H1 (cell line): ENCODE measurements around the gene PALM2AKAP2. TPM values are rescaled to one million over a fixed set of nuclear protein-coding genes. Genes with fewer than 3 reads are reported as not detected.

Experiments used
- CTCF ChIA-PET: fragments of 300-600 bp; sonication (Branson Sonifier 250); formaldehyde crosslinking; loops from one replicate; lab custom pipeline; 2021; ENCODE audit not compliant: partially characterized antibody; lab: Charles Lee
- POLR2A ChIA-PET: fragments of 300-600 bp; sonication (Branson Sonifier 250); formaldehyde crosslinking; loops from one replicate; lab custom pipeline; 2021; ENCODE audit warnings: inconsistent platforms; ENCODE audit not compliant: partially characterized antibody; lab: Charles Lee
- DNase-seq, 2 experiments: peaks; one replicate each; pipeline versions ENCODE4 v3.0.0 to v3.0.0-alpha.2; 2010 to 2022; ENCODE audit warnings: low spot score in 2 of 2, low read depth in 1 of 2, mixed read lengths in 1 of 2
- FAIRE-seq: peaks from 2 replicates; lab custom pipeline; 2011; peaks lifted over from hg19 to GRCh38; lab: Jason Lieb, UNC
- H2AFZ ChIP-seq: 2 replicates; pipeline ENCODE4 v1.8.1; 2012; ENCODE audit warnings: low read length, inconsistent platforms
- H2AK5ac ChIP-seq: 2 replicates; pipeline ENCODE4 v1.6.1; 2013; ENCODE audit warnings: low read depth, low read length
- H2BK120ac ChIP-seq: replicated peaks from 2 replicates; pipeline ENCODE3; 2013; ENCODE audit warnings: low read depth, low read length, inconsistent platforms
- H2BK12ac ChIP-seq: 2 replicates; pipeline ENCODE4 v1.6.1; 2013; ENCODE audit warnings: low read depth, low read length
- H2BK15ac ChIP-seq: 2 replicates; pipeline ENCODE4 v1.6.1; 2013; ENCODE audit warnings: low read length
- H2BK20ac ChIP-seq: 2 replicates; pipeline ENCODE4 v1.6.1; 2013; ENCODE audit warnings: low read length
- H2BK5ac ChIP-seq: 2 replicates; pipeline ENCODE4 v1.6.1; 2013; ENCODE audit warnings: low read depth, low read length
- H3K14ac ChIP-seq: 2 replicates; pipeline ENCODE4 v1.6.1; 2013; ENCODE audit warnings: inconsistent platforms; ENCODE audit not compliant: insufficient read length
- H3K18ac ChIP-seq: 2 replicates; pipeline ENCODE4 v1.6.1; 2013; ENCODE audit warnings: low read length; ENCODE audit errors: extremely low read depth
- H3K23ac ChIP-seq: 2 replicates; pipeline ENCODE4 v1.6.1; 2013; ENCODE audit warnings: inconsistent platforms; ENCODE audit not compliant: insufficient read length
- H3K23me2 ChIP-seq: 2 replicates; pipeline ENCODE4 v1.6.1; 2013; ENCODE audit warnings: low read depth, low read length
- H3K27ac ChIP-seq: 2 replicates; pipeline ENCODE4 v1.6.1; 2011; ENCODE audit warnings: low read depth, low read length, inconsistent platforms
- H3K27me3 ChIP-seq, 4 experiments: replicated peaks in 1 of 4; 1 replicate in 1 of 4; 2 replicates in 3 of 4; pipeline versions ENCODE4 v1.6.1 to v1.8.1; 2011 to 2013; ENCODE audit warnings: low read length in 3 of 4, mild to moderate bottlenecking in 3 of 4, inconsistent platforms in 2 of 4, mixed read lengths in 2 of 4, moderate library complexity in 1 of 4; ENCODE audit not compliant: control insufficient read depth in 3 of 4, insufficient read depth in 3 of 4; ENCODE audit errors: extremely low read depth in 1 of 4
- H3K36me3 ChIP-seq, 4 experiments: 2 replicates each; pipeline versions ENCODE4 v1.6.1 to v1.8.1; 2011 to 2013; ENCODE audit warnings: mild to moderate bottlenecking in 4 of 4, low read length in 3 of 4, moderate library complexity in 2 of 4, control low read depth in 1 of 4, inconsistent platforms in 1 of 4; ENCODE audit not compliant: insufficient read depth in 4 of 4, control insufficient read depth in 2 of 4
- H3K4ac ChIP-seq: replicated peaks from 2 replicates; pipeline ENCODE3; 2013; ENCODE audit warnings: low read length, low read depth, mixed read lengths, inconsistent platforms; ENCODE audit not compliant: insufficient read length
- H3K4me1 ChIP-seq, 4 experiments: replicated peaks in 1 of 4; 1 replicate in 1 of 4; 2 replicates in 3 of 4; pipeline versions ENCODE4 v1.6.1 to v1.8.1; 2011 to 2013; ENCODE audit warnings: low read length in 3 of 4, inconsistent platforms in 2 of 4, mixed read lengths in 1 of 4; ENCODE audit not compliant: insufficient read depth in 4 of 4, control insufficient read depth in 3 of 4
- H3K4me2 ChIP-seq, 2 experiments: 2 replicates each; pipeline versions ENCODE4 v1.6.1 to v1.8.1; 2011 to 2013; ENCODE audit warnings: low read depth in 2 of 2, low read length in 2 of 2, control low read depth in 1 of 2, inconsistent platforms in 1 of 2, mild to moderate bottlenecking in 1 of 2; ENCODE audit not compliant: insufficient read depth in 1 of 2
- H3K4me3 ChIP-seq, 4 experiments: fragments of 200-600, 300-600 bp in 1 of 4; sonication (generic), shearing (Covaris generic), sonication (Bioruptor Twin) in 1 of 4; 2 replicates each; pipeline versions ENCODE4 v1.5.1 to v1.8.1; 2011 to 2016; ENCODE audit warnings: low read length in 4 of 4, low read depth in 3 of 4, control low read depth in 2 of 4, inconsistent platforms in 2 of 4, mild to moderate bottlenecking in 2 of 4, mixed read lengths in 1 of 4, moderate library complexity in 1 of 4; ENCODE audit not compliant: insufficient read depth in 2 of 4; ENCODE audit errors: extremely low read depth in 1 of 4
- H3K56ac ChIP-seq: replicated peaks from 2 replicates; pipeline ENCODE3; 2013; ENCODE audit warnings: low read depth, mild to moderate bottlenecking, mixed read lengths, low read length, inconsistent platforms; ENCODE audit not compliant: insufficient read length
- H3K79me1 ChIP-seq: 2 replicates; pipeline ENCODE4 v1.6.1; 2013; ENCODE audit warnings: low read depth, low read length, control low read depth
- H3K79me2 ChIP-seq, 2 experiments: 2 replicates each; pipeline versions ENCODE4 v1.6.1 to v1.8.1; 2012 to 2013; ENCODE audit warnings: low read length in 2 of 2, mild to moderate bottlenecking in 2 of 2, inconsistent platforms in 1 of 2; ENCODE audit not compliant: insufficient read depth in 2 of 2, control insufficient read depth in 1 of 2
- H3K9ac ChIP-seq, 4 experiments: replicated peaks in 1 of 4; 1 replicate in 1 of 4; 2 replicates in 3 of 4; pipeline versions ENCODE4 v1.6.1 to v1.8.1; 2011 to 2013; ENCODE audit warnings: low read depth in 3 of 4, low read length in 3 of 4, control low read depth in 2 of 4, mild to moderate bottlenecking in 2 of 4, moderate library complexity in 2 of 4, inconsistent platforms in 1 of 4; ENCODE audit errors: extremely low read depth in 1 of 4
- H3K9me3 ChIP-seq, 2 experiments: 2 replicates each; pipeline versions ENCODE4 v1.6.1 to v1.8.1; 2012 to 2013; ENCODE audit warnings: mild to moderate bottlenecking in 2 of 2, moderate library complexity in 2 of 2, control low read depth in 1 of 2, inconsistent platforms in 1 of 2, low read depth in 1 of 2, low read length in 1 of 2, mixed read lengths in 1 of 2; ENCODE audit not compliant: insufficient read depth in 2 of 2
- H4K20me1 ChIP-seq, 2 experiments: replicated peaks in 1 of 2; 2 replicates each; pipeline versions ENCODE3 to v1.8.1; 2011 to 2013; ENCODE audit warnings: inconsistent platforms in 2 of 2, low read length in 2 of 2, mild to moderate bottlenecking in 1 of 2; ENCODE audit not compliant: insufficient read depth in 2 of 2, control insufficient read depth in 1 of 2
- H4K5ac ChIP-seq: 2 replicates; pipeline ENCODE4 v1.6.1; 2013; ENCODE audit warnings: low read length, low read depth, mixed read lengths, inconsistent platforms; ENCODE audit not compliant: insufficient read length
- H4K8ac ChIP-seq: 2 replicates; pipeline ENCODE4 v1.8.0; 2013; ENCODE audit warnings: mild to moderate bottlenecking, moderate library complexity, low read length, inconsistent platforms; ENCODE audit not compliant: insufficient read depth; ENCODE audit errors: extremely low read depth
- H4K91ac ChIP-seq: replicated peaks from 2 replicates; pipeline ENCODE3; 2013; ENCODE audit warnings: low read length, mixed read lengths, inconsistent platforms; ENCODE audit not compliant: insufficient read length
- CBX5 ChIP-seq: fragments of 300-800, 300-1000 bp; sonication (generic); IDR thresholded peaks from 2 replicates; pipeline ENCODE4 v1.7.1; 2016; ENCODE audit warnings: antibody characterized with exemption, low read length, low read depth
- CBX8 ChIP-seq: fragments of 300-800, 300-1000 bp; sonication (generic); IDR thresholded peaks from 2 replicates; pipeline ENCODE4 v1.7.1; 2016; ENCODE audit warnings: low read depth, low read length, borderline replicate concordance
- EGR1 ChIP-seq: IDR thresholded peaks from 2 replicates; pipeline ENCODE4 v1.6.1; 2011; ENCODE audit warnings: low read depth, low read length, borderline replicate concordance
- JUND ChIP-seq: IDR thresholded peaks from 2 replicates; pipeline ENCODE4 v1.6.1; 2011; ENCODE audit warnings: mild to moderate bottlenecking, improper control_type of control experiment, low read length
- MAFK ChIP-seq: IDR thresholded peaks from 2 replicates; pipeline ENCODE4 v1.6.1; 2012; ENCODE audit warnings: low read depth, mild to moderate bottlenecking, improper control_type of control experiment, low read length
- POLR2A ChIP-seq, 2 experiments: IDR thresholded peaks; 1 replicate in 1 of 2; 2 replicates in 1 of 2; pipeline ENCODE4 v1.6.1; 2011; ENCODE audit warnings: low read depth in 2 of 2, low read length in 2 of 2, mild to moderate bottlenecking in 2 of 2; ENCODE audit errors: control extremely low read depth in 1 of 2
- RAD21 ChIP-seq, 2 experiments: IDR thresholded peaks in 1 of 2; conservative IDR thresholded peaks in 1 of 2; 2 replicates each; pipeline ENCODE4 v1.6.1; 2011; ENCODE audit warnings: low read depth in 2 of 2, low read length in 2 of 2, improper control_type of control experiment in 1 of 2, inconsistent platforms in 1 of 2, mild to moderate bottlenecking in 1 of 2, moderate library complexity in 1 of 2
- RXRA ChIP-seq: IDR thresholded peaks from 2 replicates; pipeline ENCODE4 v1.6.1; 2011; ENCODE audit warnings: low read depth, mild to moderate bottlenecking, low read length, moderate library complexity; ENCODE audit not compliant: insufficient read depth
- SIN3A ChIP-seq, 2 experiments: IDR thresholded peaks in 1 of 2; conservative IDR thresholded peaks in 1 of 2; 2 replicates each; pipeline ENCODE4 v1.6.1; 2011 to 2012; ENCODE audit warnings: low read length in 2 of 2, improper control_type of control experiment in 1 of 2, low read depth in 1 of 2, mild to moderate bottlenecking in 1 of 2
- SP1 ChIP-seq: IDR thresholded peaks from 2 replicates; pipeline ENCODE4 v1.6.1; 2011; ENCODE audit warnings: low read depth, low read length
- SP4 ChIP-seq: IDR thresholded peaks from 2 replicates; pipeline ENCODE4 v1.6.1; 2012; ENCODE audit warnings: low read length, inconsistent platforms
- SRF ChIP-seq: IDR thresholded peaks from 2 replicates; pipeline ENCODE4 v1.6.1; 2011; ENCODE audit warnings: mild to moderate bottlenecking, low read depth, low read length, moderate library complexity
- SUZ12 ChIP-seq: fragments of 200-600 bp; sonication (generic); IDR thresholded peaks from 2 replicates; pipeline ENCODE4 v1.6.1; 2012; ENCODE audit warnings: mild to moderate bottlenecking, inconsistent platforms, low read length, moderate library complexity, mixed read lengths
- TAF1 ChIP-seq: IDR thresholded peaks from 2 replicates; pipeline ENCODE4 v1.6.1; 2011; ENCODE audit warnings: mild to moderate bottlenecking, low read depth, low read length
- TCF12 ChIP-seq: IDR thresholded peaks from 2 replicates; pipeline ENCODE4 v1.6.1; 2011; ENCODE audit warnings: low read depth, mild to moderate bottlenecking, low read length
- WGBS, 2 experiments: shearing (Covaris generic) in 1 of 2; methylation state at CpG; one replicate each; pipeline versions ENCODE4 v1.1.6 to v1.1.7; 2013 to 2015; ENCODE audit warnings: low lambda C conversion rate in 2 of 2, mixed read lengths in 2 of 2, inconsistent platforms in 1 of 2, low coverage in 1 of 2, missing lambda C conversion rate in 1 of 2; ENCODE audit not compliant: insufficient replicate concordance in 2 of 2, insufficient coverage in 1 of 2, insufficient read length in 1 of 2; ENCODE audit errors: extremely low coverage in 1 of 2, missing lambda C conversion rate in 1 of 2; 5-methylcytosine and 5-hydroxymethylcytosine counted together
- polyA plus RNA-seq, 7 experiments: library from polyadenylated mRNA; depleted of rRNA in 3 of 7; stranded (reverse) in 5 of 7; unstranded in 2 of 7; fragments of >200 nt in 5 of 7; fragments of 200-250 nt in 2 of 7; gene quantifications; 1 replicate in 5 of 7; 2 replicates in 1 of 7; 4 replicates in 1 of 7; pipeline versions ENCODE4 v1.2.1 to v1.2.3, GENCODE V29; 2011 to 2013; ENCODE audit warnings: missing spikeins in 2 of 7, mixed read lengths in 2 of 7
- total RNA-seq: library from RNA; stranded (reverse); fragmentation: NEBNext Ultra II Directional; extraction: Animal tissue kit (Norgen Biotek cat#: 25700); gene quantifications from 2 replicates; pipeline ENCODE4 v1.2.1, GENCODE V29; 2021

PALM2AKAP2 gene
- total and polyA plus RNA-seq, 2 of the 8 experiments (the other 6 are each of a cell fraction or from before 2014, with no cell fraction given), result 0.38 to 20.5 TPM

DNA sequence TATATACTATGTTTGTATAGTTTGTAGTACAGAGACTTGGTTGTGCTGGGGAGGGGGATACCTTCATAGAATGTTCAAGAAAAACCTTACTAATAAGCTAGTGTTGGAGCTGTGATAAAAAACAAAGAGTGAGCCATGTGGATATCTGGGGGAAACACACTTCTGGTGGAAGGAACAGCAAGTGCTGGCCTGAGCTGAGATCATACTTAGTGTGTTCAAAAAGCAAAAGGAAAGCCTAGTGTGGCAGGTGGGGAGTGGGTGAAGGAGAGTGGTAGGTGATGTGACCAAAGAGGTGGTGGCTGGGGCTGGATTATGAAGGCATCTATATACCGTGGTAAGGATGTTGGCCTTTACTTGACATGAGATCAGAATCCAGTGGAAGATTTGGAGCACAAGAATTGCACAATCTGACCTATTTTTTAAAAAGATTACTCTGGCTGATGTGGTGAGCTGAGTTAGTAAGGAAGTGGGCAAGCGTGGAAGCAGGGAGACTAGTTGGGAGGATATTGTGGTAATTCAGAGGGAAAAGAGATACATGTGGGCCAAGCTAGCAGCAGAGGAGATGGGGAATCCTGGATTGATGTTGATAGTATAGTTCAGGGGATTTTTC is 26.6 kb downstream of the PALM2AKAP2 start:
- 0 out of 2 replicates have a peak, but pooled peaks cover 2% of the 10 kb centered on the region for H3K23me2 ChIP-seq
- 100% methylated on average over 2 of the region's 2 CpGs; no CpG with 5 or more reads in 1 of the 2 experiments for WGBS, 2 experiments
- H3K36me3 ChIP-seq, result no peaks in the 10 kb centered on the region
- no peaks in the 10 kb centered on the region for H4K20me1 ChIP-seq
- no peak overlapping the region for H3K4me3 ChIP-seq
- no peak overlapping the region for H2BK20ac ChIP-seq
- no peak overlapping the region for H4K5ac ChIP-seq
- no peak overlapping the region for H4K8ac ChIP-seq
- H3K18ac ChIP-seq, result no peak overlapping the region
- no peaks in the 10 kb centered on the region for H3K4me1 ChIP-seq
- H3K79me1 ChIP-seq, result no peaks in the 10 kb centered on the region
- no peaks in the 10 kb centered on the region for H3K79me2 ChIP-seq
- H3K23ac ChIP-seq, result no peak overlapping the region
- H3K14ac ChIP-seq, result no peak overlapping the region
- DNase-seq (no peak), FAIRE-seq (no peak)
- no peak overlapping the region for H2AFZ ChIP-seq
- no peaks in the 10 kb centered on the region for H3K9me3 ChIP-seq
- H3K9ac ChIP-seq, result no peak overlapping the region
- no peak overlapping the region for H3K4me2 ChIP-seq
- no peak overlapping the region for H3K4ac ChIP-seq
- ChIA-PET CTCF (interaction anchor here (1.0 to 4.5 kb wide), 4 partner anchors 11 to 153 kb away, joined by 3 to 21 read pairs (median 6); no protein-coding TSS in a partner anchor), POLR2A (no interaction called here)
- H3K27me3 ChIP-seq, result no peaks in the 10 kb centered on the region
- H2AK5ac ChIP-seq, result no peak overlapping the region
- no peak overlapping the region for H2BK15ac ChIP-seq
- no peak overlapping the region for H3K27ac ChIP-seq
- H2BK5ac ChIP-seq, result no peak overlapping the region
- no peak overlapping the region for H4K91ac ChIP-seq
- no peak overlapping the region for H2BK120ac ChIP-seq
- H2BK12ac ChIP-seq, result no peak overlapping the region
- no peak overlapping the region for H3K56ac ChIP-seq
- TF ChIP-seq RAD21 (IDR thresholded peaks at IDR 0.05 in 1 of 2, conservative IDR thresholded peaks at IDR 0.05 in 1 of 2; ENCODE audit: low read depth in 2 of 2, low read length in 2 of 2), result no peak
- TF ChIP-seq EGR1, result no peak
- no peak for TF ChIP-seq SP1
- TF ChIP-seq SRF, result no peak
- TF ChIP-seq RXRA, result no peak
- no peak for TF ChIP-seq SIN3A (conservative IDR thresholded peaks at IDR 0.05 in 1 of 2, IDR thresholded peaks at IDR 0.05 in 1 of 2; ENCODE audit: low read depth in 1 of 2, low read length in 2 of 2)
- TF ChIP-seq TCF12, result no peak
- TF ChIP-seq SUZ12, result no peak
- TF ChIP-seq JUND, result no peak
- TF ChIP-seq CBX5, result no peak
- no peak for TF ChIP-seq MAFK
- TF ChIP-seq POLR2A (IDR thresholded peaks at IDR 0.05; ENCODE audit: control extremely low read depth in 1 of 2, low read depth in 2 of 2, low read length in 2 of 2), result no peak
- no peak for TF ChIP-seq TAF1
- no peak for TF ChIP-seq CBX8
- no peak for TF ChIP-seq SP4
